Measurements from ENCODE around the gene ZNF469.

The ZNF469 gene, protein sequence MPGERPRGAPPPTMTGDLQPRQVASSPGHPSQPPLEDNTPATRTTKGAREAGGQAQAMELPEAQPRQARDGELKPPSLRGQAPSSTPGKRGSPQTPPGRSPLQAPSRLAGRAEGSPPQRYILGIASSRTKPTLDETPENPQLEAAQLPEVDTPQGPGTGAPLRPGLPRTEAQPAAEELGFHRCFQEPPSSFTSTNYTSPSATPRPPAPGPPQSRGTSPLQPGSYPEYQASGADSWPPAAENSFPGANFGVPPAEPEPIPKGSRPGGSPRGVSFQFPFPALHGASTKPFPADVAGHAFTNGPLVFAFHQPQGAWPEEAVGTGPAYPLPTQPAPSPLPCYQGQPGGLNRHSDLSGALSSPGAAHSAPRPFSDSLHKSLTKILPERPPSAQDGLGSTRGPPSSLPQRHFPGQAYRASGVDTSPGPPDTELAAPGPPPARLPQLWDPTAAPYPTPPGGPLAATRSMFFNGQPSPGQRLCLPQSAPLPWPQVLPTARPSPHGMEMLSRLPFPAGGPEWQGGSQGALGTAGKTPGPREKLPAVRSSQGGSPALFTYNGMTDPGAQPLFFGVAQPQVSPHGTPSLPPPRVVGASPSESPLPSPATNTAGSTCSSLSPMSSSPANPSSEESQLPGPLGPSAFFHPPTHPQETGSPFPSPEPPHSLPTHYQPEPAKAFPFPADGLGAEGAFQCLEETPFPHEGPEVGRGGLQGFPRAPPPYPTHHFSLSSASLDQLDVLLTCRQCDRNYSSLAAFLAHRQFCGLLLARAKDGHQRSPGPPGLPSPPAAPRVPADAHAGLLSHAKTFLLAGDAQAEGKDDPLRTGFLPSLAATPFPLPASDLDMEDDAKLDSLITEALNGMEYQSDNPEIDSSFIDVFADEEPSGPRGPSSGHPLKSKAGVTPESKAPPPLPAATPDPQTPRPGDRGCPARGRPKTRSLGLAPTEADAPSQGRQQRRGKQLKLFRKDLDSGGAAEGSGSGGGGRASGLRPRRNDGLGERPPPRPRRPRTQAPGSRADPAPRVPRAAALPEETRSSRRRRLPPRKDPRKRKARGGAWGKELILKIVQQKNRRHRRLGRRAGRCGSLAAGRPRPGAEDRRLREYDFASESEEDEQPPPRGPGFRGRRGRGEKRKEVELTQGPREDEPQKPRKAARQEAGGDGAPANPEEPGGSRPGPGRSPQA (N-terminal part only)

DNA sequence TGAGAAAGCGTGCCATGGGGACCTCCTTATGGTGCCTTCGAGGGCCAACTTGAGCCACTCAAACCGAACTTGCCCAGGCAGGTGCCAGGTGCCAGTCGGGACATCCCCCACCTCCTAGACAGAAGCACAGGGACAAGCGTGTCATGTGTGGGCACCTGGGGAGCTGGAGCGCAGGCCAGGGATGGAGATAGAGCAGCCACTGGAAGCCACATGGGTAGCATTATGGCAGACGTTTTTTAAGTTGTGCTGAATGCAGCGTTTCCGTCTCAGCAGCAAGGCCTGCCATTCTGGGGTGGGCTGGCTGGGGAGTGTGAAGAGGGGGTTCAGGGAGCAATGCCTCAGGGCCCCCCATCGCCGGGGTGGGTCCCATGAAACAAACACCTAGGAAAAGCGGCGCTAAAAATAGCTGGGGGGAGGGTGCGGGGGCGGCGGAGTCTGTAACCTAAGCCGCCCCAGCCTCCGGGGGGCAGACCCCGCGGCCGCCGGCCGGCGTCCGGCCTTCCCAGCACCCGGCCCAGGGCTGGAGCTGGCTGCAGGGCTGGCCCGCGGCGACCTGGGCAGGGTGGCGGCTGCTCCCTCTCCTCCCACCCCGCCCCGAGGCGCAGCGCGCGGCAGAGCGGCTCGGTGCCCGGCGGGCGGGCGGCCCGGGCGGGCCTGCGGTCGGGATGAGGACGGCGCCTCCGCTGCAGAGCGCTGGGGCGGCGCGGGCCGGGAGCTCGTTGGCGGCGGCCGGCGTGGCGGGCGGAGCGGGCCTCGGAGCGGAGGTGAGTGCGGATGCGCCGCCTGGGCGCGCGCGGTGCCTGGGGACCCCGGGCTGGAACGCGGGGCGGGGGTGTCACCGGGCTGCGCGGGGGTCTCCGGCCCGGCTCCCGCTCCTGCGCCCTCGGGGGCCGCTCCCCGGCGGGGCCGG is at the start of gene ZNF469:
TSS of gene ZNF469 (plus strand) at position 469 of the 910 bp plus-strand sequence. CDS start 44,512 bp downstream, outside the sequence.
- no peak for DNase-seq (ENCODE audit: extremely low read depth in 1 of 2, low read depth in 1 of 2)

DNA sequence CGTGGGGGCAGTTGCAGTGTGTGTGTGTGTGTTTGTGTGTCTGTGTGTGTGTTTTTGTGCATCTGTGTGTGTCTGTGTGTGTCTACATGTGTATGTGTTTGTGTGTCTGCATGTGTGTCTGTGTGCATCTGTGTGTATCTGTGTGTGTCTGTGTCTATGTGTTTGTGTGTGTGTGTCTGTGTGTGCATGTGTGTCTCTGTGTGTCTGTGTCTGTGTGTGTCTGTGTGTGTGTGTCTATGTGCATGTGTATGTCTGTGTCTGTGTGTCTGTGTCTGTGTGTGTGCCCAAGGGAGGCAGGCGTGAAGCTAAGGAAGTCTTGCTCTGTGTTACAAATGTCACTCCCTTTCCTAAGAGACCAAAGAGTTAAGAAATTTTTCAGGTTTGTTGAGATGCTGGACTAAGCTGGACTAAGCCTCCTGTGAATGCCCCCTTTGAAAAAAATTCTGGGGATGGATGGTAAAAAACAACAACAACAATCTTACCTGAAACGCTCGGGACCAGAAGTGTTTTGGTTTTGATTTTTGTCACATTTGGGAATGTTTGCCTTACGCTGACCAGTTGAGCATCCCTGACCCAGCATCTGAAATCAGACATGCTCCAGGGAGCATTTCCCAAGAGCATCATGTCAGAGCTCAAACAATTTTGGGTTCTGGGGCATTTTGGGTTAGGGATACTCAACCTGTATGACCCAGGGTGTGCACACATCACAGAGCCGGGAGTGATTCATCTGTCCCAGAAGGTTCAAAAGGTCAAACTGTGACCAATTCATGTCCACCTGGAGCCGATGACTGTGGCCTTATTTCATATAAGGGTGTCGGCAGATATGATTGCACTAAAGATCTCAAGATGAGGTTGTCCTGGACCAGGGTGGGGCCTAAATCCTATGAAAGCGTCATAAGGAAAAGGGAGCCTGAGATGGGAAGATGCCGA is 48.6 kb upstream of the ZNF469 start:
- no peak for DNase-seq (ENCODE audit: extremely low read depth in 1 of 2, low read depth in 1 of 2)

DNA sequence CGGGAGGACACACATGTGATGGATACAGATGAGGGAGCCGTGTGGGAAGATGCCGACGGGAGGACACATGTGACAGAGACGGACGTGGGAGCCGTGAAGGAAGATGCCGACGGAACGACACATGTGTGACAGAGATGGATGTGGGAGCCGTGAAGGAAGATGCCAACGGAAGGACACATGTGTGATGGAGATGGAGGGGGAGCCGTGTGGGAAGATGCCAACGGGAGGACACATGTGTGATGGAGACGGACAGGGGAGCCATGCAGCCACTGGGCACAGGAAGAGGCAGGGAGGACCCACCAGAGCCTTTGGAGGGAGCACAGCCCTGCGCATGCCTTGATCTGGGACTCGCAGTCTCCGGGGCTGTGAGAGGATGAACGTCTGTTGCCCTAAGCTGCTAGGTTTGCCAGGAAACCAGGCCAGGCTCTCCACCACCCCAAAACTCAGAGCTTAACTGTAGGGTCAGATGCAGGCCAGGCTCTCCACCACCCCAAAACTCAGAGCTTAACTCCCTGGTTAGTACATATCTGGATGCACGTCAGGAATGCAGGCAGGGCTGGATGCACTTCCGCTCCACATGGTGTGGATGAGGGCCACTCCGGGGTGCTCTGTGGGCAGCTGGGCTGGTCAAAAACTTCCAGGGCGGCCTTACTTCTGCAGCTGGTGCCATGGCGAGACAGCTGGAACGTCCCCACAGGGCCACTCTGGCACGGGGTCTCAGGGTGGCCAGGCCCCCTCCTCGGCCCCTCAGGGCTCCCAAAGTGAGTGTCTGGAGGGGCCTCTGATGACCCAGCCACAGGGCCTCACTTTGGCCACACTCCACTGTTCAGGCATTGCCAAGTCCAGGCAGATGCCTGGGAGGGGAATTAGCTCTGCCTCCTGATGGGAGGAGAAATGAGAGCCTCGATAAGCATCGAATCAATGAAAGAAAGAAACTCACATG is 47.7 kb upstream of the ZNF469 start:
- no peak for DNase-seq (ENCODE audit: extremely low read depth in 1 of 2, low read depth in 1 of 2)

DNA sequence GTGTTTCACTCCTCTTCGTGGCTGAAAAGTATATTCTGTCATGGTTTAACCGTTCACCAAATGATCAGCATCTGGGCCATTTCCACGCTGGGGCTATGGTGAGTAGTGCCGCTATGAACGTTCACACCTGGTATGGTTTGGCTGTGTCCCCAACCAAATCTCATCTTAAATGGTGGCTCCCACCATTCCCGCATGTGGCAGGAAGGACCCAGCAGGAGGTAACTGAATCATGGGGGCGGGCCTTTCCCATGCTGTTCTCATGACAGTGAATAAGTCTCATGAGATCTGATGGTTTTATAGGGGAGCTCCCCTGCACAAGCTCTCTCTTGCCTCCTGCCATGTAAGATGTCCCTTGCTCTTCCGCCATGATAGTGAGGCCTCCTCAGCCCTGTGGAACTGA is 45.7 kb upstream of the ZNF469 start:
- no peak for DNase-seq (ENCODE audit: extremely low read depth in 1 of 2, low read depth in 1 of 2)

DNA sequence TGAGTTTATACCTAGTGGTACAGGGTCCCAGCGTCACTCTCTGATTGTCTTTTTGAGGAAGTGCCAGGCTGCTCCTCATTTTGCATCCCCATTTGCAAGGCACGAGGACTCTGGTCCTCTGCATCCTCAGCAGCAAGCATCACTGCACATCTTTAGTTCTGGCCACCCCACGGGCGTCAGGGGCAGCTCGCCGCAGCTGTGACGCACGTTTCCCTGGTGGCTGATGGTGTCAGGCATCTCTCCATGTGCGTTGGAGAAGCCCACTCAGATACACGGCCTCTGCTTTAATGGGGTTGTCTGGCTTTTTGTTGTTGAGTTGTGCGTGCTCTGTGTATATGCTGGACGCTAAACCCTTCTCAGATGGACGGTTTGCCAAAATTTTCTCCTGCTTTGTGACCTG is 45.2 kb upstream of the ZNF469 start:
- no peak for DNase-seq (ENCODE audit: extremely low read depth in 1 of 2, low read depth in 1 of 2)

DNA sequence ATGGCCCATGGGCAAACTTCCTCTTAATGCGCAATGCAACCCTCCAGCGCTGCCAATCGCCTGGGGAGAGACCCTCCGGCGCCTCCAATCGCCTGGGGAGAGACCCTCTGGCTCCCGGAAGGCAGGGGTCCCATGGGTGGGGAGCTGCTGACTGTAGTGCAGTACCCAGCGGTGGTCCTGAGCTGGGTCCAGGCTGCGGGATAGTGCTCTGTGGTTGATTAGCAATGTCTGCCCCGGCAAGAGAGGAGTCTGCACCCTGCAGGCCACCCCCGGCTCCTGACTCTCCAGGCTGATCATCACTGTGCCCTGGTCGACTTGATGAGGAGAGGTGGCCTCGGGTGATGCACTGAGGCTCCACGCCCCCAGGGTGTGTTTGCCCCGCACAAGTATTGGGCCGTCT is 44.6 kb upstream of the ZNF469 start:
- no peak for DNase-seq (ENCODE audit: extremely low read depth in 1 of 2, low read depth in 1 of 2)

DNA sequence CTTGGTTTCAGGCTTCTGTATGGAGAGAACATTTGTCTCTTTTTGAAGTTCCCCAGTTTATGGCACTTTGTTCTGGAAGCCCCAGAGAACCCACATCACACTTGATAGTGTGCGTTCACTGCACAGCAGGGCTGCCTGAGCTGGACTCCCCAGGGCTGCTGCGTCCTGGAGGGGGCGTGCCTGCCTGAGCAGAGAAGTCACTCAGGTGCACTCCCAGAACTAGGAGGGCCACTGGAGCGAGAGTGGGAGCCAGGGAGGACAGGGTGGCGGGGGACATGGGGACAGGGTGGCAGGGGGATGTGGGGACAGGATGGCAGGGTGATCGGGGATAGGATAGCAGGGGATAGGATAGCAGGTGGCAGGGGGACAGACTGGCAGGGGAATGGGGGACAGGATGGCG is 43.9 kb upstream of the ZNF469 start:
- DNase-seq (ENCODE audit: extremely low read depth in 1 of 2, low read depth in 1 of 2): no peak

DNA sequence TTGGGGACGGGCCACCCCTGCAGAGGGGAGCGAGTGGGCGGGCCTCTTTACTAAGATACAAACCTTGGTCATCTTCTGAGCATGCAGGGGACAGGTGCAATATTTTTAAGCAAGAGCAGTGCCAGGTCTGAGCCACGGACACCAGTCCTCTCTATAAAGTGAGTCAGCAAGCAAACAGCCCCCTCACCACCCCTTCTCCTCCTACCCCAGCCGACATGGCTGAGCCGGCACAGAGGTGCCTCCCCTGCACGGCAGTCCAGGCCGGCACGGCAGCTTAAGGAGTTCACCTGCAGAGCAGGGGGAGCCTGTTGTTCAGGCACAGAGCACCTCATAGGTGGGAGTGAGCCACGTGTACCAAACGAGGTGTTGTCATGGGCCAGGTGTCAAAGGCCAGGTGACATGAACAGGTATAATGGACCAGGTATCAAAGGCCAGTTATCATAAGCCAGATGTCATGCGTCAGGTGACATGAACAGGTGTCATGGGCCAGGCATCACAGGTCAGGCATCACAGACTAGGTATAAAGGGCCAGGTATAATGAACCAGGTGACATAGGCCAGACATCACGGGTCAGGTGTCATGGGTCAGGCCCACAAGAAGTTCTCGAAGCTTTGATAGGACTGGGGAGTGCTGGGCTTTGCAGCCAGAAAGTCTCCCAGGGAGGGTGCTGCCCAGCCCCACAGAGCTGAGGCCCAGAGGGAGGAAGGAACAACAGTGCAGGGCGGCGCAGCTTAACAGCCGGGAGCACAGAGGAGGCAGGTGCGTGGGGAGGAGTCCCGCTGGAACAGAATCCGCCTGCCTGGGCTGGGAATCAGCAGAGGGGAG is 42.6 kb upstream of the ZNF469 start:
- DNase-seq (ENCODE audit: extremely low read depth in 1 of 2, low read depth in 1 of 2): no peak

DNA sequence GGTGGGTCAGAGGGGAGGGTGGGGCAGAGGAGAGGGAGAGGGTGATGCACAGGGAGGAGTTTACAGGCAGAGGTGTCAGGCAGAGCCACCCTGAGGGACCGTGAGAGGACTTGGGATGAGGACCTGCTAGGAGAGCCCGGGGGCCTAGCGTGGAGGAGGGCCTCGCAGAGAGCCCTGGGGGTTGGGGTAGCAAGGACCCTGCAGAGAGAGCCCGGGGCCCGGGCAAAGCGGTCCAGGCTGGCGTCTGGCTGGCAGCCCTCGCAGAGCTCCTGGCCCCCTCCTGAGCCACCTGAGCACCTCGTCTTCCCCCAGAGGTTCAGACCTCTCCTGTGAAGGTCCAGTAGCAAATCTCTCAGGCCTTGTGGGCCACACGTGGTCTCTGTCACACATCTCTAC is 42.0 kb upstream of the ZNF469 start:
- no peak for DNase-seq (ENCODE audit: extremely low read depth in 1 of 2, low read depth in 1 of 2)

DNA sequence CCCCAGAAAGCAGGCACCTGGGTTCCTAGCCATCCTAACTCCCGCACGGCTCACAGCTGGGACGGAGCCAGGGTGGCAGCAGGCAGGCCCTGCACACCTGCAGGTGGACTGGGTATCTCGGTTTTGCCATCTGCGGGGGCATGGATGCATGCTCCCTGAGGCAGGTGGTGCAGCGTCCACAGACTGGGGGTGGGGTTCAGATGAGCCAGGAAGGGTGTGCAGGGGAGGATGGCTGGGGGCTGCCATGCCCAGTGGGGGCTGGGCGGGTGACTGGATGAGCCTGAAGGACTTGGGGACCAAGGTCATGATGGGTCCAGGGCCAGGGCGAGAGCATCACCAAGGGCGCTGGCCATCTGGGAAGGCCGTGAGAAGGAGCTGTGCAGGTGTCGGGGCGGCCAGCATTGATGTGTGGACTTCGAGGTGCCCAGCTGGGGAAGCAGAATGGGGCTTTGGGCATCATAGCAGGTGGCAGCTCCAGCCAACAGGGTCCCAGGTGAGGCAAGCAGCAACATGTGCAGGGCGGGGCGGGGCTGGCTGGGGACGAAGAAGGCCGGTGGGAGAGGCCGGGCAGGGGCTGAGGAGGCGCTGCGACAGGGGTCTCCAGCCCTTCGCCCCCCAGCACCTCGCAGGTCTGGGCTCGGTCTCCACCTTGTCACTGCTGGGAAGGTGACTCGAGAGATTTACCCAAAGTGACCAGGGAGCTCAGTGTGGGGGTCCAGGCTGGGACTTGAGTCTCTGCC is 41.0 kb upstream of the ZNF469 start:
- no peak for DNase-seq (ENCODE audit: extremely low read depth in 1 of 2, low read depth in 1 of 2)

DNA sequence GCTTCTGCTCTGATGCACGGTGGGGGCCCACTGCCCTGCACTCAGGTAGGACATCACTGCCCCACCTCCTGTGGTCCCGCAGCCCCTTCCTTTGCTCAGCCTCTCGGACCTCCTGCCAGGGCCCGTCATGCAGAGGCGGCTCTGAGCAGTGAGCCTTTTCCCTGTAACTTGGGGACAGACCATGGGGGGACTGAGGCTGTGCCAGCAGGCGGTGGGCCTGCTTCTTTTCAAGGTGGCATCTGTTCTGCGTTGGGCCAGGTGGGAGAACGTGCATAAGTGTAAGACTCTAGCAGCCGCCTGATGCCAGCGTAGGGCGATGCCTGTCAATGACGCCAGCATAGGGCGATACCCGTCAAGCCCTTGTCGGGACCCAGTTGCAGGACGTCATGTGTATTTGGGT is 40.3 kb upstream of the ZNF469 start:
- no peak for DNase-seq (ENCODE audit: extremely low read depth in 1 of 2, low read depth in 1 of 2)

DNA sequence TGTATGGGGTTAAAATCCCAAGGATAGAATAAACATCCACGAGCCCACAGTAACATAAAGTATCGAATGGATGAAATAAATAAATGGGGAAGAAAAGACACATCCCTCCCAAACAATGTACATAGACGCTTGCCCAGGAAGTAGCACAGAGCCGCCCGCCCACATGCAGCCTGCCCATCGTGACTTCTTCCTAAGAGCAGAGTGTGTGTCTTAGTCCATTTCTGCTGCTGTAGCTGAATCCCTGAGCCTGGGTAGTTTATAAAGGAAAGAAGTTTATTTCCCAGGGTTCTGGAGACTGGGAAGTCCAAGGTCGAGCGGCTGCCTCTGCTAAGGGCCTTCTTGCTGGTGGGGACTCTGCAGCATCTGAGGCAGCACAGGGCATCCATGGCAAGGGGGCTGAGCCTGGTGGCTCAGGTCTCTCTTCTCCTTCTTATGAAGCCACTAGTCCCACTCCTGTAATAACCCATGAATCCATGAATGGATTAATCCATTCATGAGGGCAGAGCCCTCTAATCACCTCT is 39.4 kb upstream of the ZNF469 start:
- no peak for DNase-seq (ENCODE audit: extremely low read depth in 1 of 2, low read depth in 1 of 2)

DNA sequence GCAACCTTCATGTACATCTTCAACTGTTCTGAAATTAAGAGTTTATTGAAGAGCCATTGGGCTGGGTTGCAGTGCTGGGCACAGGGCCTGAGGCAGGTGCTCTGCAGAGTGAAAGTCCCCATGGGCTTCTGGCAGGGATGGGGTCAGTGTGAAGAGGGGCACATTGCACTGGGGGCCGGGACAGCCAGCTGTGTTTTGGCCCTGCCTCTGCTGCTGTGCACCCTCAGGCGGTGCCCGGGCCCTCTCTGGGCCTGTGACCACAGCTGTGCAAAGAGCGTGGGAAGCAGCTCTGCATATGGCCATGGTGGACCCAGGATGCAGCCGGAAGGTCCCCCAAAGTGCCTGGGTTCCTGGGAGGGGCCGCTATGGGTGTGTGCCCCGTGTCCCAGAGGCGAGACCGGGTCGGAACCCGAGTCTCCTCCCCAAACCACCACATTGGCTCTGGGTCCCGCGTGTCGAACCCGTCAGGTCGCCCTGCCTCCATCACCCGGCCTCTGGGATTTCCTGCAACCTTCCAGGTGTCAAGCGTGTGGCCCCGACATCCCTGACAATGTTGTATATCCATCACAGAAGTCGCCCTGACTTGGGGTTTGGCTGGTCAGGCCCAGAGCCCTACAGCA is 38.2 kb upstream of the ZNF469 start:
- no peak for DNase-seq (ENCODE audit: extremely low read depth in 1 of 2, low read depth in 1 of 2)

DNA sequence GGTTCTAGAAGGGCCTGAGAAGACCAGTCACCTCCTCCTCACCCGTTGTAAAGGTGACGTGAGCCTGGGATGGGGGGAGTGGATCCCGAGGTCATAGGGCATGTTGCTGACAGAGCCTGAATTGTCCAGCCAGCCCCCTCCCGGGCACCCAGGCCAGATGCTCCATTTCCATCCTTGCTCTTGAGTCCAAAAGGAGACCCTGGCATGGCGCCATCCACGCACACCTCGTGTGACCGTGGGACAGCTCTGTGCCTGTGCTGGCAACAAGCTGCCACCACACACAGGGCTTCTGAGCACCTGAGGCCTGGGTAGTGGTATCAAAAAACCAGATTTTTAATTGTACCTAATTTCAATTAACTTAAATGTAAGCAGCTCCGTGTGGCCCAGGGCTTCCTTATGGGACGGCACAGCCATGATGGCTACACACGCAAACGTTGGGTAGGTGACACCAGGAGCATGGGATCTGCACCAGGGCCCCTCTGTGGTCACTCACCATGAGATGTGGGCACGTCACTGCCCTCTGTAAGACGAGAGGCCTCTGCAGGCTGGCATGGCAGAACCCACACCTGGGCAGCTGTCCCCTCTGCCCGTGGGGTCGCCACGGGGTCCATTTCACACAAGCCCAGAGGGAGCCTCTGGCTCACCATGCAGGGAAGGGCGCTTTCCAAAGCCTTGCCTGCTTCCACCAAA is 37.6 kb upstream of the ZNF469 start:
- no peak for DNase-seq (ENCODE audit: extremely low read depth in 1 of 2, low read depth in 1 of 2)
